ENCODE measurements around the gene TSNAXIP1. TPM values are rescaled to one million over a fixed set of nuclear protein-coding genes. Genes with fewer than 3 reads are reported as not detected.
"Not testable (repeated sequence)": the region's sequence is repeated elsewhere in the genome, so short reads cannot be mapped to it uniquely, and the experiment has no call there.

Gene TSNAXIP1
- total RNA-seq, 4 donors from 2014 or later = 0.15 to 0.97 (median 0.72) TPM

GRCh38 chr16:67862623-67863583 is 56.2 kb downstream of the TSNAXIP1 start:
- no peak for TF ChIP-seq POLR2A (IDR thresholded peaks at IDR 0.05)
- TF ChIP-seq, protein P1, sequence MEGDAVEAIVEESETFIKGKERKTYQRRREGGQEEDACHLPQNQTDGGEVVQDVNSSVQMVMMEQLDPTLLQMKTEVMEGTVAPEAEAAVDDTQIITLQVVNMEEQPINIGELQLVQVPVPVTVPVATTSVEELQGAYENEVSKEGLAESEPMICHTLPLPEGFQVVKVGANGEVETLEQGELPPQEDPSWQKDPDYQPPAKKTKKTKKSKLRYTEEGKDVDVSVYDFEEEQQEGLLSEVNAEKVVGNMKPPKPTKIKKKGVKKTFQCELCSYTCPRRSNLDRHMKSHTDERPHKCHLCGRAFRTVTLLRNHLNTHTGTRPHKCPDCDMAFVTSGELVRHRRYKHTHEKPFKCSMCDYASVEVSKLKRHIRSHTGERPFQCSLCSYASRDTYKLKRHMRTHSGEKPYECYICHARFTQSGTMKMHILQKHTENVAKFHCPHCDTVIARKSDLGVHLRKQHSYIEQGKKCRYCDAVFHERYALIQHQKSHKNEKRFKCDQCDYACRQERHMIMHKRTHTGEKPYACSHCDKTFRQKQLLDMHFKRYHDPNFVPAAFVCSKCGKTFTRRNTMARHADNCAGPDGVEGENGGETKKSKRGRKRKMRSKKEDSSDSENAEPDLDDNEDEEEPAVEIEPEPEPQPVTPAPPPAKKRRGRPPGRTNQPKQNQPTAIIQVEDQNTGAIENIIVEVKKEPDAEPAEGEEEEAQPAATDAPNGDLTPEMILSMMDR (IDR thresholded peaks at IDR 0.05) = no peak
- no peak for DNase-seq
- Histone ChIP-seq H3K4me1 (peaks cover 30 to 62% (median 50%) of the 10 kb centered on the region in 3 donors), H3K9me3 (no peaks in the 10 kb centered on the region), H3K36me3 (peaks cover 0 to 31% (median 12%) of the 10 kb centered on the region in 3 donors), H3K27ac (peak overlapping the region; percentile 63 to 84 (median 76)), H3K4me3 (peak overlapping the region in 1 of 4 donors; percentile 7), H3K27me3 (no peaks in the 10 kb centered on the region)
- 63 to 66% methylated on average over 10 of the region's 11 CpGs for WGBS, 2 donors
- intact Hi-C loops (cut with DNase I) = no loop called here

DNA sequence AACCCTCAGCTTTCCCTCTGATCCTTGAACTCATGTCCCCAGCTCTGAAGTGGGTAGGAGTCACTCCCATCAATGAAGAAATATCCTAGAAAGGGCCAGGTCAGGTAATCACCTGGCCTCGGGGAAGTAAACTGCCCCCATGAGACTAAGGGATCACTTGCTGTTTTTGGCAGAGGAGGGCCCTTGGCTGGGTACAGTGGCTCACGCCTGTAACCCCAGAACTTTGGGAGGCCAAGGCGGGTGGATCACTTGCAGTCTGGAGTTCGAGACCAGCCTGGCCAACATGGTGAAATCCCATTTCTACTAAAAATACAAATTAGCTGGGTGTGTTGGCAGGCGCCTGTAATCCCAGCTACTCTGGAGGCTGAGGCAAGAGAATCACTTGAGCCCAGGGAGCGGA is 57.4 kb downstream of the TSNAXIP1 start:
- WGBS, 2 donors = 79 to 94% methylated on average over 2 to 3 of the region's 6 CpGs
- Histone ChIP-seq H3K27ac (peak overlapping the region in 3 of 4 donors; percentile 75 to 84 (median 78)), H3K4me1 (peaks cover 24 to 51% (median 42%) of the 10 kb centered on the region in 3 donors), H3K36me3 (peaks cover 0 to 42% (median 22%) of the 10 kb centered on the region in 3 donors)
- intact Hi-C loops (cut with DNase I); H3K9me3 ChIP-seq; H3K4me3 ChIP-seq; DNase-seq; H3K27me3 ChIP-seq: not testable (repeated sequence)

DNA sequence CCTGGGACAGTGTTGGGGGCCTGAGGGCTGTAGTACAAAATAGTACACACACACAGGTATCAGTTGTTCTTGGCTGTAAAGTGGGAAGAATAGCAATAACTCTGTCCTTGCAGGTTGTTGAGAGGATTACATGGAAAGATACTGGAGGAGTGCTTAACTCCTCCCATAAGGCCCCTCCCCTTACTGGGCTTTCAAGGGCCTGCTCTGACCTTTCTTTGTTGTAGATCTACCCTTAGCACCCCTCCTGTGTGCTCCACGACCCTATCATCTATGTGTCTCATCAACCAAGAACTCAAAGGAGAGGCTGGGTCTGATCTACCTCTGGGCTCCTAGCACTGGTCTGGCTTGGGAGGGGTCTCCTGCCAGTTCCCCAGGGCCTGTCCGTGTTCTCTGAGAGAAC is 57.9 kb downstream of the TSNAXIP1 start:
- Histone ChIP-seq H3K27ac (no peak overlapping the region), H3K4me1 (peaks cover 24 to 51% (median 42%) of the 10 kb centered on the region in 3 donors), H3K9me3 (no peaks in the 10 kb centered on the region), H3K36me3 (peaks cover 0 to 48% (median 25%) of the 10 kb centered on the region in 3 donors), H3K4me3 (no peak overlapping the region), H3K27me3 (no peaks in the 10 kb centered on the region)
- DNase-seq = no peak
- TF ChIP-seq POLR2A (IDR thresholded peaks at IDR 0.05) = no peak
- TF ChIP-seq, protein P1 (IDR thresholded peaks at IDR 0.05) = no peak
- 67 to 90% methylated on average over 1 to 2 of the region's 2 CpGs for WGBS, 2 donors
- intact Hi-C loops (cut with DNase I) = no loop called here

GRCh38 chr16:67865318-67865717 is 58.6 kb downstream of the TSNAXIP1 start:
- Histone ChIP-seq H3K4me1 (peaks cover 24 to 48% (median 39%) of the 10 kb centered on the region in 3 donors), H3K9me3 (no peaks in the 10 kb centered on the region), H3K36me3 (peaks cover 0 to 55% (median 31%) of the 10 kb centered on the region in 3 donors), H3K4me3 (no peak overlapping the region), H3K27me3 (no peaks in the 10 kb centered on the region), H3K27ac (peak overlapping the region in 1 of 4 donors; percentile 9)
- no peak for DNase-seq
- intact Hi-C loops (cut with DNase I) = no loop called here
- no peak for TF ChIP-seq POLR2A (IDR thresholded peaks at IDR 0.05)
- TF ChIP-seq, protein P1 (IDR thresholded peaks at IDR 0.05) = peak in 5 of 6 experiments; percentile 8 to 57 (median 29)
- WGBS, 2 donors = 92 to 93% methylated on average over 2 of the region's 2 CpGs

GRCh38 chr16:67868290-67868689 is 61.6 kb downstream of the TSNAXIP1 start:
- WGBS, 2 donors = 97 to 98% methylated on average over 6 of the region's 6 CpGs
- peaks cover 0 to 73% (median 34%) of the 10 kb centered on the region in 3 donors for H3K36me3 ChIP-seq
- no peaks in the 10 kb centered on the region for H3K27me3 ChIP-seq
- TF ChIP-seq, protein P1 (IDR thresholded peaks at IDR 0.05) = no peak
- intact Hi-C loops (cut with DNase I) = no loop called here
- DNase-seq = no peak
- H3K4me3 ChIP-seq = no peak overlapping the region
- H3K9me3 ChIP-seq = no peaks in the 10 kb centered on the region
- H3K4me1 ChIP-seq = peaks cover 8 to 34% (median 14%) of the 10 kb centered on the region in 3 donors
- no peak overlapping the region for H3K27ac ChIP-seq

All from esophagus squamous epithelium (tissue), 5 donors.